ENCODE data around the gene TIMM23.
"Not testable (repeated sequence)": the region's sequence is repeated elsewhere in the genome, so short reads cannot be mapped to it uniquely, and the experiment has no call there.

The TIMM23 gene

GRCh38 chr10:45985590-45985989, 13.3 kb downstream of the TIMM23 start:
- DNase-seq (ENCODE audit: low read depth in 2 of 2, low spot score in 1 of 2) = not testable (repeated sequence)

- no peak for DNase-seq (ENCODE audit: low read depth in 2 of 2, low spot score in 1 of 2)
Observed at GRCh38 chr10:45997557-45997956, 25.3 kb downstream of the TIMM23 start.

- DNase-seq (ENCODE audit: low read depth in 2 of 2, low spot score in 1 of 2) = no peak
Observed at GRCh38 chr10:45997994-45998763, 25.9 kb downstream of the TIMM23 start.

- DNase-seq (ENCODE audit: low read depth in 2 of 2, low spot score in 1 of 2) = not testable (repeated sequence)
Observed at GRCh38 chr10:45999955-46000354, 27.7 kb downstream of the TIMM23 start.

GRCh38 chr10:46000538-46000937, 28.2 kb downstream of the TIMM23 start:
- DNase-seq (ENCODE audit: low read depth in 2 of 2, low spot score in 1 of 2) = no peak

- DNase-seq (ENCODE audit: low read depth in 2 of 2, low spot score in 1 of 2) = no peak
Observed at GRCh38 chr10:46001187-46001756, 29.0 kb downstream of the TIMM23 start.

GRCh38 chr10:46002189-46002687, 29.9 kb downstream of the TIMM23 start:
- DNase-seq (ENCODE audit: low read depth in 2 of 2, low spot score in 1 of 2) = not testable (repeated sequence)

- no peak for DNase-seq (ENCODE audit: low read depth in 2 of 2, low spot score in 1 of 2)
Observed at GRCh38 chr10:46002916-46003693, 30.8 kb downstream of the TIMM23 start.

- DNase-seq (ENCODE audit: low read depth in 2 of 2, low spot score in 1 of 2) = no peak
Observed at GRCh38 chr10:46004963-46005362, 32.7 kb downstream of the TIMM23 start.

GRCh38 chr10:46005383-46005782, 33.1 kb downstream of the TIMM23 start:
- no peak for DNase-seq (ENCODE audit: low read depth in 2 of 2, low spot score in 1 of 2)

GRCh38 chr10:46006219-46006618, 33.9 kb downstream of the TIMM23 start:
- DNase-seq (ENCODE audit: low read depth in 2 of 2, low spot score in 1 of 2) = no peak

- no peak for DNase-seq (ENCODE audit: low read depth in 2 of 2, low spot score in 1 of 2)
Observed at GRCh38 chr10:46012746-46013145, 40.5 kb downstream of the TIMM23 start.

GRCh38 chr10:46014206-46014605, 41.9 kb downstream of the TIMM23 start:
- DNase-seq (ENCODE audit: low read depth in 2 of 2, low spot score in 1 of 2) = no peak

- no peak for DNase-seq (ENCODE audit: low read depth in 2 of 2, low spot score in 1 of 2)
Observed at GRCh38 chr10:46014683-46015405, 42.6 kb downstream of the TIMM23 start.

- no peak for DNase-seq (ENCODE audit: low read depth in 2 of 2, low spot score in 1 of 2)
Observed at GRCh38 chr10:46016190-46016589, 43.9 kb downstream of the TIMM23 start.

GRCh38 chr10:46016811-46017210, 44.5 kb downstream of the TIMM23 start:
- DNase-seq (ENCODE audit: low read depth in 2 of 2, low spot score in 1 of 2) = no peak

- DNase-seq (ENCODE audit: low read depth in 2 of 2, low spot score in 1 of 2) = no peak
Observed at GRCh38 chr10:46017733-46018132, 45.4 kb downstream of the TIMM23 start.

GRCh38 chr10:46018453-46019176, 46.3 kb downstream of the TIMM23 start:
- DNase-seq (ENCODE audit: low read depth in 2 of 2, low spot score in 1 of 2) = no peak

- no peak for DNase-seq (ENCODE audit: low read depth in 2 of 2, low spot score in 1 of 2)
Observed at GRCh38 chr10:46019177-46019528, 46.9 kb downstream of the TIMM23 start.

GRCh38 chr10:46019569-46020343, 47.5 kb downstream of the TIMM23 start:
- DNase-seq (ENCODE audit: low read depth in 2 of 2, low spot score in 1 of 2) = no peak
